Fibroblast of lung (primary cell): ENCODE data around the gene FPGS.

Experiments used
- EZH2 ChIP-seq: IDR thresholded peaks from 2 replicates; pipeline ENCODE4 v1.5.1; 2012; ENCODE audit warnings: low read length, control low read depth, mild to moderate bottlenecking; ENCODE audit errors: missing control alignments
- TF ChIP-seq, protein P1 (sequence below), 2 donors: IDR thresholded peaks in 1 of 2; conservative IDR thresholded peaks in 1 of 2; 1 replicate in 1 of 2; 2 replicates in 1 of 2; pipeline ENCODE4 v1.5.1; 2011 to 2012; ENCODE audit warnings: low read length in 2 of 2, control low read depth in 1 of 2, inconsistent platforms in 1 of 2, low read depth in 1 of 2, mild to moderate bottlenecking in 1 of 2

GRCh38 chr9:127763918-127764384 is 38.7 kb upstream of the FPGS start:
- TF ChIP-seq, protein P1, sequence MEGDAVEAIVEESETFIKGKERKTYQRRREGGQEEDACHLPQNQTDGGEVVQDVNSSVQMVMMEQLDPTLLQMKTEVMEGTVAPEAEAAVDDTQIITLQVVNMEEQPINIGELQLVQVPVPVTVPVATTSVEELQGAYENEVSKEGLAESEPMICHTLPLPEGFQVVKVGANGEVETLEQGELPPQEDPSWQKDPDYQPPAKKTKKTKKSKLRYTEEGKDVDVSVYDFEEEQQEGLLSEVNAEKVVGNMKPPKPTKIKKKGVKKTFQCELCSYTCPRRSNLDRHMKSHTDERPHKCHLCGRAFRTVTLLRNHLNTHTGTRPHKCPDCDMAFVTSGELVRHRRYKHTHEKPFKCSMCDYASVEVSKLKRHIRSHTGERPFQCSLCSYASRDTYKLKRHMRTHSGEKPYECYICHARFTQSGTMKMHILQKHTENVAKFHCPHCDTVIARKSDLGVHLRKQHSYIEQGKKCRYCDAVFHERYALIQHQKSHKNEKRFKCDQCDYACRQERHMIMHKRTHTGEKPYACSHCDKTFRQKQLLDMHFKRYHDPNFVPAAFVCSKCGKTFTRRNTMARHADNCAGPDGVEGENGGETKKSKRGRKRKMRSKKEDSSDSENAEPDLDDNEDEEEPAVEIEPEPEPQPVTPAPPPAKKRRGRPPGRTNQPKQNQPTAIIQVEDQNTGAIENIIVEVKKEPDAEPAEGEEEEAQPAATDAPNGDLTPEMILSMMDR (conservative IDR thresholded peaks at IDR 0.05 in 1 of 2, IDR thresholded peaks at IDR 0.05 in 1 of 2; ENCODE audit: low read depth in 1 of 2, low read length in 2 of 2), result peak; percentile 3 to 21
- TF ChIP-seq EZH2, result no peak
